NCI-H748 (cell line): ENCODE measurements around the gene PIP5K1C.

Experiments used
- DNase-seq: peaks from one replicate; lab custom pipeline; 2025; ENCODE audit not compliant: unreplicated experiment; lab: John Stamatoyannopoulos, UW

Gene PIP5K1C

DNA sequence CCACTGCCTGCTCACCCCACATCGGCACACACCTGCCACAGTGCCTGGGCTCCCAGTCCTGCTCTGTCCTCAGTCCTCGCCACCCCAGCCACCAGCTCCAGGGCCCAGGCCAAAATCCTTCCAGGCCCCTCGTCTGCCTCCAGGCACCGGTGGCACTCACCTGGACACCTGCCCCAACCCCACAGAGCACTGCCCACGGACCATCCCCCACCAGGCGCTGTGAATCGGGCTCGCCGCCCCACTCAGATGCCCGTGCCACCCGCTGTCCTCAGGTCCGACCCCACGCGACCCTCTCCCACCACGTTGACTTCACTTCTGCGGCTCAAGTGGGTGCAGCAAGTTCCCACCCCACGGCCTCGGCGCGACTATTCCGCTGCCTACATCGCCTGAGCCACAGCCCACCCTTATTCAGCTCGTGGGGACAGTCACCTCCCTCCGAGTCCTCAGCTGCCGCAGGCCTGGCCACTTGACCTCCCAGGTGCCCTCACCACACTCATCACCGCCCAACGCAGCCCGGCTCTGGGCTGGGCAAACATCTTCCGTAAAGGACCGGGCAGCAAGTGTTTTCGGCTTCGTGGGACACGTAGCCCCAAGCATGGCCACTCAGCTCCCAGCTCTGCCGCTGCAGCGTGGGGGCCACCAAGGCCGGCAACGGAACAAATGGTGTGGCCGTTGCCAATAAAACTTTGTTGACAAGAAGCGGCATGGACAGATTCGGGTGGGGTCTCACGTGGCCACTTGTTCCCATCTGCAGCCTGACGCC, 5.7 kb downstream of the PIP5K1C start:
- no peak for DNase-seq

DNA sequence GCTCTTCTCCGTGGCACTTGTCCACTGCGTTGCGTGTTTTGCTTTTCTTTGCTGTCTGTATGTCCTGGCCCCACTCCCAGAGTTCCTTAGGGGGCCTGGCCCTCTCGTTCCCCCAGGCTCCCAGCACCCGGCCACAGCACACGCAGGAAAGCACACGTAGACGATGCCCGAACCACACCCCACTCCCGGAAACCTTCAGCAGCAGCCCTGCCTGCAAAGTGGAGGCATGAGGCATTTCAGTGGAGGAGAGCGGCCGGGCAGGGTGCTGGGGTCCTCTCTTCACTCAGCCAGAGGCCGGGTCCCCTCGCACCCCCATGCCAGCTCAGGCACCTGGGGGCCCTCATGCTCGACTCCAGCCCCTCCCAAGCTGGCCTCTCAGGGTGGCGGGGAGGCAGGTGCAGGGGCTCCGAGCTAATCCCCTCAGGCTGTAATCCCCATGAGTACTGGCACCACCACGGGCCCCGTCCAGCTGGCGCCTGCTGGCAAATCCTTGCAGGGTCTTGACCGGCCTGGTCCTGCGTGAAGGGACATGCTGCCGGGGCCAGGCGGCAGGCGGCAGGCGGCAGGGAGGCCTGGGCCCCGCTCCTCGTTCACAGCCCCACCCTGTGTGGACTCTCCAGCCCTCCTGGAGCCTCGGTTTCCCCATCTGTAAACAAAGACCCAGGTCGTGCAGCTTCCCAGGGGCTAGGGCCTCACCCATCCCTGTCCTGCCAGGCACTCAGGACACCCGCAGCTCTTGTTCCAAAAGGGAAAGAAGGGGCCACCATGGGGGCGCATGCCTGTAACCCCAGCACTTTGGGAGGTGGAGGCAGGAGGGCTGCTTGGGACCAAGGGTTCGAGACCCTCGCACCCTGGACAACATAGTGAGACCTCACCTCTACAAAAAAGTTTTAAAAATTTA, 7.0 kb downstream of the PIP5K1C start:
- no peak for DNase-seq

DNA sequence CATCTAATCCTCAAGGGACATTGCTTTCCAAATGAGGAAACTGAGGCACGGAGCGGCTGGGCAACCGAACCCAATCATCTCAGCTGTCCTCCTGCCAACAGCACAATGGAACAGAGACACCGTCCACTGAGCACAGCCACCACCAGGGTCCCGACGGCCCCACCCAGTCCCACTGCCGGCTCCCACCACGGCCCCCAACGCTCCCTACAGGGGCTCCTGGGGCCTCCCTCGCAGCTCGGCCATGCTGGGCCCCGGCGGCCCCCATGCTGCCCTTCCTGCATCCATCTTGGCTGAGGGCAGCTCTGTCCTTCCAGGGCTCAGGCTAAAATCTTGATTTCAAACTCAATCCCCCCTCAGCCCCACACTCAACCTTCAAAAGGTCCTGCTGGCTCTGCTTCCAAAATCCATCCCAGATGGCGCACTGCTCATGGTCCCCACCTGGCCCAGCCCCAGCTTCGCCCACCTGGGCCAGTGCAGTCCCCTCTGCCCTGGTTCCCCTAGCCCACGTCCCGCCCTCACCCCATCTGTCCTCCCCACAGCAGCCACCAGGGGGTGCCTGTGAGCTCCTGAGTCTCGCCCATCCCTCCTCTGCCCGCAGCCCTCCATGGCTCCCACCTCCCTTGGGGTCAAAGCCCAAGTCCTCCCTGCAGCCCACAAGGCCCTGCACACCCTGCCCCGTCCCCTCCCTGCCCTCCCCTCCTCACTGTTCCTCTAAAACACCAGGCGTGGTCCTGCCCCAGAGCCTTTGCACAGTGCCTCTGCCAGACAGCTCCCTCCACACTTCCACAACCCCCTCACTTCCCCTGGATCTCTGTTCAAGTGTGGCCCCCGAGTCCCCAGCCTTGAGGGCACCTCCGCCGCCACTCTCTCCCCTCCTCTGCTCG, 7.9 kb downstream of the PIP5K1C start:
- DNase-seq, result no peak

DNA sequence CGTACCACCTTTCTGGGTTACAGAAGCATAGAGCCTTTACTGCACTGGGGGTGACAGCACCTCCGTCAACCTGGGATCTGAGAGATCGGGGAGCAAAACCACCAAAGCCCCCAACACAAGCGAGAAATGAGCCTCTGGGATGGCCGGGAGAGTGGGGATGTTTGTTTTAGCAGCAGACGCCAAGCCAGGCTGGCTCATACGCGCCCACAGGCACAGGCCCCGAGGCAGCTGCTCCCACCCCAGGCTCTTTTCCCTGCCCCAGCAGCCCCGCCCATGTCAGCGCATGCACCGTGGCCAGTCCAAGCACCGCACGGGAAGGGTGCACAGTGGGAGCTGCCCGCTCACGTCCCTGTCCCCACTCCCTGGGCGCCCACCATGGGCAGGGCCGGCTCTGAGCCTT, 8.5 kb downstream of the PIP5K1C start:
- DNase-seq, result no peak

DNA sequence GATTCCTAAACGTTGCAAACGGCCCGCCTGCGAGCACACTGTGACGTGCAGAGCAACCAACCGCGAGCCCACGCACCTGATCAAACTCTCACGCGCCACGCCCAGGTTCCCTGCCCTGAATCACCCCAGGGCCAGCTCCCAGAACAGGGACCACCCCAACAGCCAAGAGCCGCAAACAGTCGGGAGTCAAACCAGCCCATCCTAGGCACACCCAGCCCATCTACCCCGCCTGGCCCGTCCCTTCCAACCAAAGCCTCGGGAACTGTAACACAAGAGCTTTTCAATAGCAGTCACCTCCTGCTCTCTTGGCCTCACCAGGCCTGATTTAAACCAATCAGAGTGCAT, 8.9 kb downstream of the PIP5K1C start:
- DNase-seq, result no peak

DNA sequence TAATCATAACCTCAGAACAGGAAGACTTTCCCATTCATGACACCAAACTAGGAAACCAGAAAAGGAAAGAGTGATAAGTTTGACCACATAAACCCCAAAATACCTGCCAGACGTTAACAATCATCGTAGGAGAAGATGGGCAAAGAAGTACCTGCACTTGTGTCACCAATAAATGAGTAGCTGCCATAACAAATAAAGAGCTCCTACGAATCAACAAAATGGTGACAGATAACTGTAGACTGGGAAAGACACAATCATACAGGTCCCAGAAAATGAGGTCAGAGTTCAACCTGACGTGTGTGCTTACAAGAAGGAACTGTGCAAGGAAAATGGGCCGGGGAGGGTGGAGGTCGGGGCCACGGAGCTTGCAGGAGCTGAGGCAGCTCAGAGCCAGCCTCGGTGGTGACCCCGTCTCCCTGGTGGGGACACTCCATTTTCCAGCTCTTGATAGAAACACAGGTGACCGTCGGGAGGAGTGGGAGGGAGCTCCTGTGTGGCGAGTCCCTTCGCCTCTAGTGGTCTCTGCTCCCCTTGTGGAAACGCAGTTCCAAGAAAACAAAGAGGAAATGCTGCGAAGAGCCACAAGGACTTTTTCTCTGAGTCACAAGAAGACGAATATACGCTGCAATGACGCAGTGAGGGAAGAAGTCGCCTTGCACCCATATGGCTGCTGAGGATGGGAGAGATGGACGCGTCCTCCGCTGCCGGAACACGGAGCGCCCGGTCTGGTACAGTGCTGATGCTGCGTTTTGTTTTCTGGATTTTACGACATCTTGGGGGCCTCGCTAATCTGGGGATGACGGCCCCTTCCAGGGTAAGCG, 9.5 kb downstream of the PIP5K1C start:
- no peak for DNase-seq

DNA sequence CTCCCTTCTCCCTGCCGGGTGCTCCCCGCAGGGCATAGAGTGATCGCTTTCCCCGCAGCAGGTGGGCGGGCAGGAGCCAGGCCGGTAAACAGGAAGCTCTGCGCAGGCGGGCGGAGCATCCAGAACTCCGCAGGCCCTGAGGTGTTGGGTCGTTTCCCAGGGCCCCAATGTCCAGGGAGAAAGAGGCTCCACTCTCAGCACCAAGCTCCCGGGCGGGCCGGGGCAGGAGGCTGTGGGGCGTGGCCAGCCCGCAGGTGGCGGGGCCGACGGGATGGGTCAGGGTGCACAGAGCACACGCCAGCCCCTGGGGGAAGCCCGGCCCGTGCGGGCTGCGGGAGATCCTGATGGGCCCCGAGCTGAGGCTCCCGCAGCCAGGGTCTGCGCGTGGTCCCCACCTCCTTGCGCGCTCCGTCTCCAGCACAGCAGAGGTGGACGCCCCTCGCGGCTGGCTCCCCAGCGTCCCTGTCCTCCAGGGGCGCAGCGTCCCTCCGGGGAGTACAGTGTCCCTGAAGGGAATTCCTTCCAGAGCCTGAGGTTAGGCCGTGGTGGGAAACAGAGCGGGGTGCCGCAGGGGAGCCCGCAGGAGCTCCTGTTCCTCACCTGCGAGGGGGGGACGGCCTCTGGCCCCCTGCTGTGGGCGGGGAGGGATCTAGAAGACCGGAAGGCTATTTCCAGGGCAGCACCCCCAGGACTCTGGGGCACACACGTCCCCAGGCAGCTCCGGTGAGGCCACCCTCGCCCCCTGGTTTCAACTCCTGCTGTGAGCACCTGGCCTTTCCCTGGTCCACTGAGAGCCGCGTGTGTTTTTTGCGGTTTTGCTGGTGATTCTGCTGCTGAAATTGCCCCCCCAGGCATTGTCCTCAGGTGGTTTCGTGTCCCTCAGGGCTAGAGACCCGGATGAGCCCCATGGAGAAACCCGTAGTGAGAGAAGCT, 12.2 kb downstream of the PIP5K1C start:
- no peak for DNase-seq

DNA sequence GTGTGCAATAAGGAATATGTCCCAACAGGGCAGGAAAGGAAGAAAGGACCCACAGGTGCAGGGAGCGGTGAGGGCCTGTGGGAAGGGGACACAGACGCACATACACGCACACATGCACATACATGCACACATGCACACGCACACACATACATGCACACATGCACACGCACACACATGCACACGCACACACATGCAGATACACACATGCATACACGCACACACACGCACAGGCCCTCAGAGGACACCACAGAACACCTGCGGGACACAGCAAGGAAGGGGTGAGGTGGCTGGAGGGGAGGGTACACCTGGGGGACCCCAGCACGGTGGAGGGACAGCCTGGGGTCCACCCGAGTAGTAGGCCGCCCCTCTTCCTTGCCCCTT, 12.9 kb downstream of the PIP5K1C start:
- DNase-seq, result no peak

DNA sequence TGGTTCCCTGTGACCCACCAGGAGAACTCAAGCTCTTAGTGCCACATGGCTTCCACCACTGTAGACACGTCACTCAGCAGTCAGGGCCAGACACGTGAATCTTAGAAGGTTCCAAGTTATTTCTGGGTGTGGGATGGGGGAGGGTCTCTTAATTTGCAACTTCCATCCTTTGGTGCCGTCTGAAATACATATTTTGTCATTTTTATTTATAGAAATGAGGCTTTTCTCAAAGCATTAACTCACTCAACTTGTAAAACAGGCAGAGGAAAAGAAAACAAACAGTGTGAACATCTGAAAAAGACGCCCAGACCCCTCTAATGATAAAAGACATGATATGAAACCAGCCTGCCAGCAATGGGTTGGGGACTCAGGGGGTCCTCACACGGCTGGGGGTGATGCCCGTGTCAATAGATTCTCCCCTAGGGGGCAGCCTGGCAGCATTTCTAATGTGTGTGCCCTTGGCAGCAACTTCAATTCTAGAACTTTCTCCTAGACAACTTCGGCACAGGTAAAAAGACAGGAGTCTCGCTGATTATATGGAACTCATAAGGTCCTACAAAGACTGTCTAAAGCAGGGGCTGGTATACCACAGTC, 15.4 kb downstream of the PIP5K1C start:
- DNase-seq, result no peak

DNA sequence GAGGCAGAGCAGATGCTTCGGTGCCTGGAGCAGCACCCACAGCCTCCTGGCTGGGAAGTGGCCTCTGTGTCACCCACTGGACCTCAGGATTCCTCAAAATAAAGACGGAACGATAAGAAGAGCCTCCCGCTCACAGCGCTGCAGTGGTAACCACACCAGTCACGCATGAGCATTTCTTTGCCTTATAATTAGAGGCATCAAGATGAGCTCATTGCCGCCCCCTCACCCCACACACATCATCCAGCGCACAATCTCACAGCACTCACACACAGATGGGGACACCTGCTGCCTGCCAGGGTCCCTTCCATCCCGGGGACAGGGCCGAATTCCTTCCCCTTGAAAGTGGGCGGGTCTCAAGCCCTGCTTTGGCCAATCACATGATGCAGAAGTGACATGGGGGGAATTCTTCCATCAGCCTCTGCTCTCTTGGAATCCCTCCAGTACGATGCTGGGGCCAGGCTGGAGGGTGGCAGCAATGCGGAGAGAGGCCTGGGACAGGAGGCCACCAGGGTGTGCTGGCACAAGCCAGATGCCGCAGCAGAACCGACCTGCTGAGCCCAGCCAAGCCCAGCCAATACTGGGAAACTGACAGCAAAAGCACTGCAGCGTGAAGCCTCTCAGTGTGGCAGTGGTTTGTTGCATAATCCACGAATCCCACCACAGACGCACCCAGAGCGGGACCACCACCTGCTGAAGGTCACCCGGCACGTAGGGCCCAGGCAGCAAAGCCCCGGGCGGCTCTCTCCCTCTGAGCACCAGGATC, 16.0 kb downstream of the PIP5K1C start:
- DNase-seq, result no peak

DNA sequence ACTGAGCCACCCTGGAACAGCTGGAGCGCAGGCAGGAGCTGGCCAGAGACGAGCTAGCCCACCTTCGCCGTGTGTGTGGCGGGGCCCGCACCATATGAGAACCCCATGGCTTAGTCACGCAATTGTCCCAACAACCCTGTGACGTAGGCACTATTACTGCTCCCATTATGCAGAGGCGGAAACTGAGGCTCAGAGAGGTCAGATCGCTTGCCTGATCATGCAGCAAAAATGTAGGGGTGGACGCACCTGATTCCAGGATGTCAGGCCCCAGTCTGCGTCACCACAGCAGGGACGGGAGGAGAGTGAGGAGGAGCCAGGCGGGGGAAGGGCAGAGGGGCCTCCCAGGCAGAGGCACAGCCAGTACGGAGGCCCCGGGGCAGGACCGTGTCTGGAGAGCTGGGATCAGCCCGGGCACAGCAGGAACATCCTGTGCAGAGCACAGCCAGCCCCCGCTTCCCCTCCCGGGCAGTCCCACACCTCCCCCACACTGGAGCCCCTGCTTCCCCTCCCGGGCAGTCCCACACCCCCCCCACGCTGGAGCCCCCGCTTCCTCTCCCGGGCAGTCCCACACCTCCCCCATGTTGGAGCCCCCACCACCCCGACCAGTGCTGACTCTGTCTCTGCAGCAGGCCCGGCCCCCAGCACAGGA, 16.7 kb downstream of the PIP5K1C start:
- no peak for DNase-seq

DNA sequence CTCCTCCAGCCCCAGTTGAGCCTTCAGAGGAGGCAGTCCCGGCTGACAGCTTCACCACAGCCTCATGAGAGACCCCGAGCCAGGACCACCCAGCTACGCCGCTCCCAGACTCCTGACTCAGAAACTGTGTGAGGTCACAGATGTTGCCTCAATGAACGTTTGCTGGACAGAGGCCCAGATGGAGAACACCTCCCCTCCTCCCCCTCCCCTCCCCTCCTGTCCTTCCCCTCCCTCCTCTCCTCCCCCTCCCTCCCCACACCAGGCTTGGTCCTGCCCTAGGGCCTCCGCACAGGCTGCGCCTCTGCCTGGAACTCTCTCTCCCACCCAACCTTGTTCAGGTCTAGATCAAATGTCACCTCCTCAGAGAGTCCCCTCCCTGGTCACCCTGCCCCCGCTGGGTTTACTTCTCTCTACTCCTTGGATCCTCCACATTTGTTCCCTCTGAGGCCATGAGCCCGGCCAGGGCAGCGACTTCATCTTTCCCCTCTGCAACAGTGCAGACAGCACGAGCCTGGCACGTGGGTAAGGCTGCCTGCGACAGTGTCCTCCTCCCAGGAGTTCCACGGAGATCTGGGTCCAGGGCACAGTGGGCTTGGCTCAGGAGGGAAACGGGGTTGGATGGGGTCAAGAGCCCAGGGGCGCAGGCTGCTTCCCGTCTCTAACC, 17.4 kb downstream of the PIP5K1C start:
- DNase-seq, result no peak

DNA sequence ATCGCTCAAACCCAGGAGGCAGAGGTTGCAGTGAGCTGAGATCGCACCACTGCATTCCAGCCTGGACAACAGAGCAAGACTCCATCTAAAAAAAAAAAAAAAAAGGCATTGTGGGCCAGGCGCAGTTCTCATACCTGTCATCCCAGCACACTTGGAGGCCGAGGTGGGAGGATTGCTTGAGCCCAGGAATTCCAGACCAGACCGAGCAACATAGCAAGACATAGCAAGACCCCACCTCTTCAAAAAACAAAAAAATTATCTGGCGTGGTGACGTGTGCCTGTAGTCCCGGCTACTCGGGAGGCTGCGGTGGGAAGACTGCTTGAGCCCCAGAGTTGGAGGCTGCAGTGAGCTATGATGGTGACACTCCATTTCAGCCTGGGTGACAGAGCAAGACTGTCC, 18.0 kb downstream of the PIP5K1C start:
- no peak for DNase-seq

DNA sequence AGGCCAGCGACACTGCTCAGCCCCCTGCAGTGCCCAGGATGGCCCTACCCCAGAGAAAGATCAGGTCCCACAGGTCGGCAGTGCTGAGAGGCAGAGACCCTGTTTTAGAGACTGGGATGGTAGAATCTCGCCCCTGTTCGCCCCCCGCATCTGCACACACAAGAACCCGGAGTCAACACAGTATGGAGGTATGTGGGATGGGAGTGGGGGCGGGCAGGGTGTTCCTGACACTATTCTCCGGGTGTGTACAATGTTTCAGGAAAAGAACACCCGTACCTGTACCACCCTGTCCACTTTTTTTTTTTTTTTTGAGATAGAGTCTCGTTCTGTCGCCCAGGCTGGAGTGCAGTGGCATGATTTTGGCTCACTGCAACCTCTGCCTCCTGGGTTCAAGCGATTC, 19.3 kb downstream of the PIP5K1C start:
- no peak for DNase-seq

DNA sequence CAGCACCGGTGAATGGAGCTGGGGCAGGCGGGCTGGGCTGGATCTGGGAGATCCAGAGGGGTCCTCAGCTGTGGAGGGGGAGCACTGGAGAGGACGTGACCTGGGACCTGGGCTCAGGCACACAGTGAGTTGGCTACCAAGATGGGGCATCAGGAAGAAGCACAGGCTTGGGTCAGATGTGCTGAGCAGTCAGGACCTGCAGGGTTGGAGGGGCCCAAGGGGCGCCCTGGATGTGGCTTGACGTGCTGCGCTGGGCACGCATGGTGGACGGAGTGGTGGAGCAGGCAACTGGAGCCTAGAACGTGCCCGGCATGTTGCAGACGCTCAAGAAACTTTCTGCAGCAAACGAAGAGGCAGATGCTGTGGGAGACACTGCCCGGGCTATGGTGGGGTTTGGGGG, 20.7 kb downstream of the PIP5K1C start:
- no peak for DNase-seq

DNA sequence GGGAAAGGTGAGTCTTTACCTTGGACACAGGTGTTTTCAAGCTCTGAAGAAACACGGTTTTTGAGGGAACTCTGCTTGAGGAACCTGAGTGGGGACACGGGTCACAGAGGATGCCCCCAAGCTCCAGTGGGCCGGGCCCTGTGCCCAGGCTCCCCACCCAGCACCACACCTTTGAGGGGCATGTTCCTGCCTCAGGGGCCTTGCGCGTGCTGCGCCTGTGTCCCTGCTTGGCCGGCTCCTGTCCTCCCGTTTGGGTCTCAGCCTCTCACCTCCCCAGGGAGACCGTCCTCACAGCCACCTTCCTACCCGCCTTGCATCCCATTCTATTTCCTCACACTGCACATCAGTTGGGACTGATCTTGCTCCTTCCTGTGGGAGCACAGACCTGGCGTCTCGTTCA, 21.1 kb downstream of the PIP5K1C start:
- no peak for DNase-seq

DNA sequence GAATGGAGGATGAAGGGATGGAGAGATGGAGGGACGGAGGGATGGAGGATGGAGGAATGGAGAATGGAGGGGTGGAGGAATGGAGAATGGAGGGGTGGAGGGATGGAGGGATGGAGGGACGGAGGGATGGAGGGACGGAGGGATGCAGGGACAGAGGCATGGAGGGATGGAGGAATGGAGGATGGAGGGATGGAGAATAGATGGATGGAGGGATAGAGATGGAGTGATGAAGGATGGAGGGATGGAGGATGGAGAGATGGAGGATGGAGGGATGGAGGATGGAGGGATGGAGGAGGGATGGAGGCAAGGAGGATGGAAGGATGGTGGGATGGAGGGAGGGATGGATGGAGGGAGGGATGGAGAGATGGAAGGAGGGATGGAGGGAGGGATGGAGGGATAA, 22.1 kb downstream of the PIP5K1C start:
- DNase-seq, result no peak
